GM12878 (cell line): ENCODE measurements around the gene SYT12.

Source experiments
- EZH2 ChIP-seq: IDR thresholded peaks from 2 replicates; pipeline ENCODE4 v1.6.1; 2012; ENCODE audit warnings: low read depth, mild to moderate bottlenecking, control low read depth, inconsistent platforms, low read length, borderline replicate concordance; ENCODE audit not compliant: control insufficient read depth
- POLR2A ChIP-seq: IDR thresholded peaks from 2 replicates; pipeline ENCODE4 v1.6.1; 2011; ENCODE audit warnings: low read depth, mild to moderate bottlenecking, low read length
- TAF1 ChIP-seq: IDR thresholded peaks from 2 replicates; pipeline ENCODE4 v1.6.1; 2011; ENCODE audit warnings: mild to moderate bottlenecking, low read depth, low read length, borderline replicate concordance
- ZNF622 ChIP-seq: fragments of 450-650 bp; IDR thresholded peaks from 2 replicates; pipeline ENCODE4 v1.6.1; 2017; ENCODE audit warnings: mild to moderate bottlenecking, inconsistent platforms
- TF ChIP-seq, protein P1 (sequence below), 3 experiments: IDR thresholded peaks in 2 of 3; conservative IDR thresholded peaks in 1 of 3; 2 replicates each; pipeline ENCODE4 v1.5.1; 2011; ENCODE audit warnings: low read depth in 3 of 3, low read length in 3 of 3, mild to moderate bottlenecking in 3 of 3, control low read depth in 2 of 3, moderate library complexity in 2 of 3, inconsistent platforms in 1 of 3, mixed read lengths in 1 of 3; ENCODE audit not compliant: control insufficient read depth in 2 of 3, insufficient read depth in 1 of 3; ENCODE audit errors: extremely low read depth in 1 of 3
- TF ChIP-seq, protein P2 (sequence below): fragments of 450-650 bp; IDR thresholded peaks from 2 replicates; pipeline ENCODE4 v1.6.1; 2017; ENCODE audit warnings: mild to moderate bottlenecking, moderate library complexity
- TF ChIP-seq, protein P3 (sequence below): IDR thresholded peaks from 2 replicates; pipeline ENCODE4 v1.6.1; 2011; ENCODE audit warnings: mild to moderate bottlenecking, low read depth, low read length, moderate library complexity; ENCODE audit not compliant: insufficient replicate concordance
- TF ChIP-seq, protein P4 (sequence below): IDR thresholded peaks from 2 replicates; pipeline ENCODE4 v1.6.1; 2012; ENCODE audit warnings: low read depth, low read length, improper control_type of control experiment

DNA sequence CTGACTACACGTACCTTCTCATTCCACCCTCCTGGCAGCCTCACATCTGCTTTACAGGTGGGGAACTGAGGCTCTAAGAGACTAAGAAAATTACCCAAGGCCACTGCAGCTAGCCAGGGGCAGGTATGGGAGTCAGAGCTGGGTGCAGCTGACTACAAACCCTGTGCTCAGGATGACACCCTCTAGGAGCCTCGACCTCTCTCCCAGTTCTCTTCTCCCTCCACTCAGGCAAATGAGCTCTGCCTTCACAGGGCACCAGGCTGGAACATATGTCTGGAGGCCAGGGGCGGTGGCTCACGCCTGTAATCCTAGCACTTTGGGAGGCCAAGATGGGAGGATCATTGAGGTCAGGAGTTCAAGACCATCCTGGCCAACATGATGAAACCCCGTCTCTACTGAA lies 4.0 kb downstream of the SYT12 start:
- TF ChIP-seq, protein P1, sequence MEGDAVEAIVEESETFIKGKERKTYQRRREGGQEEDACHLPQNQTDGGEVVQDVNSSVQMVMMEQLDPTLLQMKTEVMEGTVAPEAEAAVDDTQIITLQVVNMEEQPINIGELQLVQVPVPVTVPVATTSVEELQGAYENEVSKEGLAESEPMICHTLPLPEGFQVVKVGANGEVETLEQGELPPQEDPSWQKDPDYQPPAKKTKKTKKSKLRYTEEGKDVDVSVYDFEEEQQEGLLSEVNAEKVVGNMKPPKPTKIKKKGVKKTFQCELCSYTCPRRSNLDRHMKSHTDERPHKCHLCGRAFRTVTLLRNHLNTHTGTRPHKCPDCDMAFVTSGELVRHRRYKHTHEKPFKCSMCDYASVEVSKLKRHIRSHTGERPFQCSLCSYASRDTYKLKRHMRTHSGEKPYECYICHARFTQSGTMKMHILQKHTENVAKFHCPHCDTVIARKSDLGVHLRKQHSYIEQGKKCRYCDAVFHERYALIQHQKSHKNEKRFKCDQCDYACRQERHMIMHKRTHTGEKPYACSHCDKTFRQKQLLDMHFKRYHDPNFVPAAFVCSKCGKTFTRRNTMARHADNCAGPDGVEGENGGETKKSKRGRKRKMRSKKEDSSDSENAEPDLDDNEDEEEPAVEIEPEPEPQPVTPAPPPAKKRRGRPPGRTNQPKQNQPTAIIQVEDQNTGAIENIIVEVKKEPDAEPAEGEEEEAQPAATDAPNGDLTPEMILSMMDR (IDR thresholded peaks at IDR 0.05 in 2 of 3, conservative IDR thresholded peaks at IDR 0.05 in 1 of 3; ENCODE audit: control insufficient read depth in 2 of 3, extremely low read depth in 1 of 3, insufficient read depth in 1 of 3, low read depth in 3 of 3, low read length in 3 of 3), result no peak
- TF ChIP-seq EZH2, result no peak
- TF ChIP-seq, protein P2, sequence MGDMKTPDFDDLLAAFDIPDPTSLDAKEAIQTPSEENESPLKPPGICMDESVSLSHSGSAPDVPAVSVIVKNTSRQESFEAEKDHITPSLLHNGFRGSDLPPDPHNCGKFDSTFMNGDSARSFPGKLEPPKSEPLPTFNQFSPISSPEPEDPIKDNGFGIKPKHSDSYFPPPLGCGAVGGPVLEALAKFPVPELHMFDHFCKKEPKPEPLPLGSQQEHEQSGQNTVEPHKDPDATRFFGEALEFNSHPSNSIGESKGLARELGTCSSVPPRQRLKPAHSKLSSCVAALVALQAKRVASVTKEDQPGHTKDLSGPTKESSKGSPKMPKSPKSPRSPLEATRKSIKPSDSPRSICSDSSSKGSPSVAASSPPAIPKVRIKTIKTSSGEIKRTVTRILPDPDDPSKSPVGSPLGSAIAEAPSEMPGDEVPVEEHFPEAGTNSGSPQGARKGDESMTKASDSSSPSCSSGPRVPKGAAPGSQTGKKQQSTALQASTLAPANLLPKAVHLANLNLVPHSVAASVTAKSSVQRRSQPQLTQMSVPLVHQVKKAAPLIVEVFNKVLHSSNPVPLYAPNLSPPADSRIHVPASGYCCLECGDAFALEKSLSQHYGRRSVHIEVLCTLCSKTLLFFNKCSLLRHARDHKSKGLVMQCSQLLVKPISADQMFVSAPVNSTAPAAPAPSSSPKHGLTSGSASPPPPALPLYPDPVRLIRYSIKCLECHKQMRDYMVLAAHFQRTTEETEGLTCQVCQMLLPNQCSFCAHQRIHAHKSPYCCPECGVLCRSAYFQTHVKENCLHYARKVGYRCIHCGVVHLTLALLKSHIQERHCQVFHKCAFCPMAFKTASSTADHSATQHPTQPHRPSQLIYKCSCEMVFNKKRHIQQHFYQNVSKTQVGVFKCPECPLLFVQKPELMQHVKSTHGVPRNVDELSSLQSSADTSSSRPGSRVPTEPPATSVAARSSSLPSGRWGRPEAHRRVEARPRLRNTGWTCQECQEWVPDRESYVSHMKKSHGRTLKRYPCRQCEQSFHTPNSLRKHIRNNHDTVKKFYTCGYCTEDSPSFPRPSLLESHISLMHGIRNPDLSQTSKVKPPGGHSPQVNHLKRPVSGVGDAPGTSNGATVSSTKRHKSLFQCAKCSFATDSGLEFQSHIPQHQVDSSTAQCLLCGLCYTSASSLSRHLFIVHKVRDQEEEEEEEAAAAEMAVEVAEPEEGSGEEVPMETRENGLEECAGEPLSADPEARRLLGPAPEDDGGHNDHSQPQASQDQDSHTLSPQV, result no peak
- TF ChIP-seq POLR2A, result no peak
- TF ChIP-seq, protein P3, sequence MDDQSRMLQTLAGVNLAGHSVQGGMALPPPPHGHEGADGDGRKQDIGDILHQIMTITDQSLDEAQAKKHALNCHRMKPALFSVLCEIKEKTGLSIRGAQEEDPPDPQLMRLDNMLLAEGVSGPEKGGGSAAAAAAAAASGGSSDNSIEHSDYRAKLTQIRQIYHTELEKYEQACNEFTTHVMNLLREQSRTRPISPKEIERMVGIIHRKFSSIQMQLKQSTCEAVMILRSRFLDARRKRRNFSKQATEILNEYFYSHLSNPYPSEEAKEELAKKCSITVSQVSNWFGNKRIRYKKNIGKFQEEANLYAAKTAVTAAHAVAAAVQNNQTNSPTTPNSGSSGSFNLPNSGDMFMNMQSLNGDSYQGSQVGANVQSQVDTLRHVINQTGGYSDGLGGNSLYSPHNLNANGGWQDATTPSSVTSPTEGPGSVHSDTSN, result no peak
- TF ChIP-seq, protein P4, sequence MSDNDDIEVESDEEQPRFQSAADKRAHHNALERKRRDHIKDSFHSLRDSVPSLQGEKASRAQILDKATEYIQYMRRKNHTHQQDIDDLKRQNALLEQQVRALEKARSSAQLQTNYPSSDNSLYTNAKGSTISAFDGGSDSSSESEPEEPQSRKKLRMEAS, result no peak
- no peak for TF ChIP-seq ZNF622
- no peak for TF ChIP-seq TAF1
